Ureter (tissue), 1 donor: ENCODE results near the gene TCF12. TPM values are rescaled to one million over a fixed set of nuclear protein-coding genes. Genes with fewer than 3 reads are reported as not detected.
"Not testable (repeated sequence)": the region's sequence is repeated elsewhere in the genome, so short reads cannot be mapped to it uniquely, and the experiment has no call there.

Source experiments
- DNase-seq: peaks from one replicate; pipeline ENCODE4 v3.0.0-alpha.2; 2020; ENCODE audit warnings: low spot score
- total RNA-seq: library from RNA; stranded (reverse); gene quantifications from one replicate; pipeline ENCODE4 v1.2.4, GENCODE V29; 2023
- donor health status: DM: yes; HTN: yes; CAD: no.

TCF12 gene
- total RNA-seq, 1 donor from 2014 or later, result 158 TPM

- DNase-seq, result no peak
These were observed 60.6 kb downstream of the TCF12 start for GRCh38 chr15:56978898-56979662.

- no peak for DNase-seq
These were observed 62.0 kb downstream of the TCF12 start for GRCh38 chr15:56980473-56980872.

GRCh38 chr15:56981160-56981559 is 62.7 kb downstream of the TCF12 start:
- no peak for DNase-seq

GRCh38 chr15:56982987-56983386 is 64.5 kb downstream of the TCF12 start:
- DNase-seq, result no peak

DNA sequence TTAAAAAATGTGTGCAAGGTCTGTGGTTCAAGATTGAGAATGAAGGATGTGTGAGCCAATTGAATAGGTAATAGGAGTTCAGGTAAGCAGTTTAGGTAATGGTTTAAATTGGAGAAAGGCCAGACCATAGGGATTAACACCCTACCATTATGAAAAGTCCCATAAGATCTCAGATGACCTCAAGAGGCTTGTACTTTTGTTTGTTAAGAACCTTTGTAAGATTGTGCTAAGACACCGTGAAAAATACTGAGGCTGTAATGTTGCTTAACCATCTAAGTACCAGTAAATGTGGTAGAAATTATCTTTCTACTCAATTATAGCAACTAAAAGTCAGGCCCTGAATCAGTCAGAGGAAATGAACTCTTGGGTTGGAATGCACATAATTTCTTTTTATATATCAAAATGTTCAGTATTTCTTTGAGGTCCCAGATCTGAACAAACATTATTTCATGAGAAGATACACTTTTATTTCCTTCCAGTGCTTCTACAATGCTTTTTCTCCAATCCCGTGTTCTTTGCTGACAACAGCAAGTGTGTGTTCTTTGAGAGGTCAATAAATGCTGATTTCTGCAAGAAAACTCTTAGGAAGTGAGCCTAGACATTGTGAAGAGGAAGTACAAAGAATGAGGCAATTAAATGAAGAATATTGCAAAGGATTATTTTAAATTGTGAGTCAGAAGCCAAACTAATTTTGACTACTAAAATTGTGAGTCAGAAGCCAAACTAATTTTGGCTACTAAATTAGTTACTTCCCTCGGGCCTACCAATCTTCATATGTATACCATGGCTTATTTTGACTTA is 66.4 kb downstream of the TCF12 start:
- DNase-seq, result no peak

DNA sequence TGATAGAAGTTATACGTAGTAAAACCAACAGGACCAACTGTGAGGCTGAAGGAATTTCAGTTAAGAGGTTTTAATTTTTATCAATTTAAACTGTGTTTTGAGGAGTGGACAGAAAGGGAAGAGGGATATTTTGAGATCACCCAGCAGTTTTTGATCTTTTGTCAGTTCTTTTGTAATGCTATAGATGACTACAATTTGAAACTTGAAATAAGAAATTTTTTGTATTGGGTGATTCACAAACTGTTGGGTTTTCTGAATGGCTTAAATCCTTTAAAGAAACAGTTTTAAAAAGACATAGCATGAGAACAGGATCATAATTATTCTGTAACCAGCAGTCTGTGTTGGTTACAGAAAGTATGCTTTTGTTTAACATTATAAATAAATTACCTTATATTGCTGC is 67.4 kb downstream of the TCF12 start:
- no peak for DNase-seq

DNA sequence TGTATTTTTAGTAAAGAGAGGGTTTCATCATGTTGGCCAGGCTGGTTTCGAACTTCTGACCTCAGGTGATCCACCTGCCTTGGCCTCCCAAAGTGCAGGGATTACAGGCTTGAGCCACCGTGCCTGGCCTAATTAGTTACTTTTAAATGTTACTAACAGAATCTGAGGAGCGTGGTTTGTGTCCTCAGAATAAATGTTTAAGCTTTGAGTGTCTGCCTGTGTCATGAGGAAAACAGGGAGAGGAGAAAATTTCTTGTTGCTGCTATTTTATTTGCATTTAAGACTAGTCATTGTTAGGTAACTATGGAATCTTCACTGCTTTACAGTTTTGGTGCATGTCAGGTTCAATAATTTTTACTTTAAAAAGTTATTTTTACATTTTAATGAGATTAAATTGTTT is 68.8 kb downstream of the TCF12 start:
- DNase-seq, result no peak

- no peak for DNase-seq
These were observed 69.8 kb downstream of the TCF12 start for GRCh38 chr15:56988219-56988618.

DNA sequence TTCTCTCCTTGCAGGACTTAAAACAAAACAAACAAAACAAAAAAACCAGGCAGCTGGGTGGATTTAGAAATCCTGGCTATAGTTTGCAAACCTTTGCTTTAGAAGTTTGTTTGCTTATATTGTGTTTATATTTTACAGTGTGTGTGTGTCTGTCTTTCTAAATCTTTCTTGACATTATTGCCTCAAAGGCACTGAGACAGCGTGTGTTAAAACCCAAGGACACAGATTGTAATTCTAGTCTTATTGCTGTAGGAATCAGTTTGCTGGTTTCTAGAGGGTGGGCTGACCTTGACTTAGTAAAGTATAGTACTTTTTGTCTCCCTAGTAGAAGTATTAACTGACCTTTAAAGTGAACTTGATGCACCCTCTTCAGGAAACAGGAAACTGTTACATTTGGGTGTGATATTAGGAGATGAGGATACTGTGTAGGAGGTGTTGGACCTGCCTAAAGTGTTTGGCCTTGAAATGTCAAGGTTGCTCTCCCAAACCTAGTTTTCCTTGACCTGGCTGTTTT is 71.0 kb downstream of the TCF12 start:
- no peak for DNase-seq

- no peak for DNase-seq
These were observed 72.6 kb downstream of the TCF12 start for GRCh38 chr15:56991017-56991416.

- no peak for DNase-seq
These were observed 74.3 kb downstream of the TCF12 start for GRCh38 chr15:56992725-56993124.

GRCh38 chr15:56994280-56994679 is 75.8 kb downstream of the TCF12 start:
- no peak for DNase-seq

- DNase-seq, result no peak
These were observed 77.6 kb downstream of the TCF12 start for GRCh38 chr15:56996093-56996492.

DNA sequence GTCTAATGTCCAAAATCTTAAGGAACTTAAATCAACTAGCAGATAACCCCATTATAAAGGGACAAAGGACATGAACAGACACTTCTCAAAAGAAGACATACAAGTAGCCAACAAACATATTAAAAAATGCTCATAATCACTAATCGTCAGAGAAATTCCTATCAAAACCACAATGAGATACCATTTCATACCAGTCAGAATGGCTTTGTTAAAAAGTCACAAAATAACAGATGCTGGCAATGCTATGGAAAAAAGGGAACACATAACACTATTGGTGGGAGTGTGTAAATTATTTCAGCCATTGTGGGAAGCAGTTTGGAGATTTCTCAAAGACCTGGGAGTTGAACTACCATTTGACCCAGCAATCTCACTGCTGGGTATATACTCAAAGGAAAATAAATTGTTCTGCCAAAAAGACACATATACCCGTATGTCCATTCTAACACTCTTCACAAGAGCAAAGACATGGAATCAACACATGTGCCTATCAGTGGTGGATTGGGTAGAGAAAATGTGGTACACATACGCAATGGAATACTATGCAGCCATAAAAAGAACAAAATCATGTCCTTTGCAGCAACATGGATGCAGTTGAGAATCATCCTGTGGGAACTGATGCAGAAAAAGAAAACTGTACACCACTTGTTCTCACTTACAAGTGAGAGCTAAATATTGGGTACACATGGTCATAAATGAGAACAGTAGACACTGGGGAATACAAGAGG is 78.5 kb downstream of the TCF12 start:
- no peak for DNase-seq

DNA sequence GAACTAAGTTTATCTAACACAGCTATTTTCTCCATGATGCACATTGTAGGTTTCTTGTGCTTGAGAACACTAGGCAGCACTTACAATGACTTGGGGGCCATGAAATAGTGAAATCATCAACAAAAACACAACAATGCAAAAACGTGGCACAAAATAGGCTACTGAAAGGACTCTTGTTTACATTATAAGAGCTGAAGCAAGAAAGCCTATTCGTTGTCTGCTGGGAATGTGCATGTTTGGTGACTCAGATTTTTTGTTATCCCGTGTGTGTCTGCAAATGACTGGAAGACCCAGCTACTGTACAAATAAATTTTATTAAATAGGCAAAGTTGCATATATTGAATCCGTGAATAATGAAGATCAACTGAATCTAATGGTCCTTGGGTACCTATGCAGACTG is 85.0 kb downstream of the TCF12 start:
- DNase-seq, result no peak

DNA sequence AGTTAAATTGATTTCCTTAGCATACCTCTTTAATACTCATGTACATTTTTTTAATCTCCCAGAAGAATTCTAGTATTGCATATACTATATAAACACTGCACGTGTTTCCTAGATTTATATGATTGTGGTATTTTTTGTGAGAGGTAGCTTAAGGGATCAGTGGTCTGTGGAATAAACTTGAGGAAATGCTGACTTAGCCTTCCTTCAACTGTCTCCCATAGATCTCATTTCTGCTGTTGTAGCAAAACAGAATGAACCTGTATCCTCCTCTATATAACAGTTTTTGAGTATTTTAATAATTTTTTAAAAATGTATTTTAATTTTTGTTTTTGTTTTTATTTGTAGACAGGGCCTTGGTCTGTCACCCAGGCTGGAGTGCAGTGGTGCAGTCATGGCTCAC is 86.8 kb downstream of the TCF12 start:
- DNase-seq, result no peak

DNA sequence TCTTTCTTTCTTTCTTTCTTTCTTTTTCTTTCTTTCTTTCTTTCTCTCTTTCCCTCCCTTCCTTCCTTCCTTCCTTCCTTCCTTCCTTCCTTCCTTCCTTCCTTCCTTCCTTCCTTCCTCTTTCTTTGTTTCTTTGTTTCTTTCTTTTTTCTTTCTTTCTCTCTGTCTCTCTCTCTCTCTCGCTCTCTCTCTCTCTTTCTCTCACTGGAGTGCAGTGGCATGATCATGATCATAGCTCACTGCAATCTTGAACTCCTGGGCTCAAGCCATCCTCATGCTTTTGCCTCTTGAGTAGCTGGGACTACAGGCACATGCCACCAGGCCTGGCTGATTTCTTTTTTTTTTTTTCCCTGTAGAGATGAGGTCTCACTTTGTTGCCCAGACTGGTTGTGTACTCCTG is 89.4 kb downstream of the TCF12 start:
- DNase-seq, result not testable (repeated sequence)

GRCh38 chr15:57010724-57011123 is 92.3 kb downstream of the TCF12 start:
- DNase-seq, result no peak

DNA sequence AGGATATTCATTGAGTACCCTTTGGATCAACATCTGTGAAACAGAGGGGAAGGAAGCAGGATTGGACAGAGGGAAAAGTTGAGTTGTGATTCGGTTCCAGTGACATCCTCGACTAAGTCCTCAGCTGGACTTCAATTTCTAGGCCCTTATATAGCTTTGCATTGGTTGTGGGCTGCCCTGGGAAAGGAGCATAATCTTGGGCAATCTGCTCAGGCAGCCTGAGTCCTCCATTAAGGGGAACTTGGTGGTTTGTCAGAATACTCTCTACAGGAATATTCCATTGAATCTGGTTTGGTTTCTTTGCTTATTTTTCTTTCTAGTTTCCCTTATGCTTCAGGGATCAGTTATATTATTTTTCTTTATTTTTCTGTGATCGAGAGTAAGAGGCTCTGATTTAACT is 94.1 kb downstream of the TCF12 start:
- no peak for DNase-seq

GRCh38 chr15:57014896-57015295 is 96.5 kb downstream of the TCF12 start:
- not testable (repeated sequence) for DNase-seq

- DNase-seq, result no peak
These were observed 96.9 kb downstream of the TCF12 start for GRCh38 chr15:57015360-57015759.

GRCh38 chr15:57015897-57016296 is 97.5 kb downstream of the TCF12 start:
- no peak for DNase-seq
